IPS DF 4.7 (cell line): Measurements from ENCODE around the gene FANCE.
"Not testable (repeated sequence)": the region's sequence is repeated elsewhere in the genome, so short reads cannot be mapped to it uniquely, and the experiment has no call there.

Experiments used
- DNase-seq: peaks from one replicate; pipeline ENCODE4 v3.0.0-alpha.2; 2013; ENCODE audit warnings: low spot score; ENCODE audit errors: extremely low read depth

FANCE gene

GRCh38 chr6:35432291-35432690 lies 19.8 kb upstream of the FANCE start:
- DNase-seq: no peak

DNA sequence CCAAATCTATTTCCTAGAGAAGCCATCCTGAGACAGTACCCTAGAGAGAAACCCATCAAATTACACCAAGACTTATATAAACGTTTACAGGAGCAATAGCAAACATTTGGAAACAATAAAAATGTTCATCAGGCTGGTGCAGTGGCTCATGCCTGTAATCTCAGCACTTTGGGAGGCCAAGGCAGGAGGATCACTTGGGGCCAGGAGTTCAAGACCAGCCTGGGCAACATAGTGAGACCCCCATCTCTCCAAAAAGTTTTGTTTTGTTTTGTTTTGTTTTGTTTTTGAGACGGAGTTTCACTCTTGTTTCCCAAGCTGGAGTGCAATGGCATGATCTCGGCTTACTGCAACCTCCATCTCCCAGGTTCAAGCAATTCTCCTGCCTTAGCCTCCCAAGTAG lies 19.4 kb upstream of the FANCE start:
- DNase-seq: not testable (repeated sequence)

GRCh38 chr6:35435074-35435837 lies 16.9 kb upstream of the FANCE start:
- no peak for DNase-seq

DNA sequence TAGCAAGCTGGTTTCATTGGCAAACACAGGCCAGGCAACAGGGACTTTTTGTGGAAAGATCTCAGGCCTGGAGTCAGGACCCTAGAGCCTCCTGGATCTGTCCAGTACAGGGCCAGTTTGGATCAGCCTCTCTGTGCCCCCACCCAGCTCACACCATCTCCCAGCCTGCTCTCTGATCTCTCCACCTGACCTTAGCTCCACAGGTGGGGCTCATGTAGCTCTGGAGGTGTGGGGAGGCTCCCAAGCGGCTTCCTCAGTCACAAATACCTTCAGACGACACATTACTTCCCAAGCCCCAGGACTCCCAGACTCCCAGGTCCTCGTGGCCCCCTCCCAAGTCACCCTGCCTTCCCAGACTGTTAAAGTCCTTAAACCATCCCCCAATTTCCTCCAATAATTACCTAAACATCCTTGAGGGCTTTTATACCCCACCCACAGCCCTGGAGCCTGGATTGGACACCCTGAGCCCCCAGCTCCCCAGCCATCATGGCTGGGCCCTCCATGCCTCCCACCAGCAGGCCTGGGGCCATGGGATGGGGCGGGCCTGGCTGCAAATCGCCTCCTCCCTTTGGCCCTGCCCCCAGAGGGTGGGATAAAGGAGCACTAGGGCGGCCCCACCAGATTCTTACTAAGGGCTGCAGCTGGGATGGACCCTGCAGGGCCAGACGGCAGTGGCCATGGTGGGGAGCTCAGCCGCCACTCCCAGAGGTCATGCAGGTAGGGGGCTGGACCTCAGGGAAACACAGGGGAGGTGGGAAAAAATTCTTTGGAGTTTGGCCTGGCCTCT lies 15.9 kb upstream of the FANCE start:
- no peak for DNase-seq

DNA sequence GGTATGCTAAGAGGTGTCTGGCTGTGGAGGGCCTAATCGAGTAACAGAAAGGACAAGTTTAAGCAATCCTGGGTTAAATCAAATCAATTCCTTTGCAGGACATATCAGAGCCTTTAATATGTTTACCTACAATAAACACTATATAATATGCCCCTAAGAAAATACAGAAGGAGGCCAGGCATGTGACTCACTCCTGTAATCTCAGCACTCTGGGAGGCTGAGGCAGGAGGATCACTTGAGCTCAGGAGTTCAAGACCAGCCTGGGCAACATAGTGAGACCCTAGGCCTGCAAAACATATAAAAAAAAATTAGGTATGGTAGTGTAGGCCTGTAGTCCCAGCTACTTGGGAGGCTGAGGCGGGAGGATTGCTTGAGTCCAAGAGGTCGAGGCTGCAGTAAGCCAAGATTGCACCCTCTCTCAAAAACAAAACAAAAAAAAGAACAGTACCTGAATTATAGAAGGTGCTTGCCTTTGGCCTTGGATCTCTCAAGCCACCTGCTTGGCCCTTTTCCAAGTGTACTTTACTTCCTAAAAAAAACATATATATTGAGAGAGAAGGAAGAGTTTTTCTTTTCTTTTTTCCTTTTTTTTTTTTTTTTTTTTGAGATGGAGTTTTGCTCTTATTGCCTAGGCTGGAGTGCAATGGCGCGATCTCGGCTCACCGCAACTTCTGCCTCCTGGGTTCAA lies 13.6 kb upstream of the FANCE start:
- not testable (repeated sequence) for DNase-seq

GRCh38 chr6:35439308-35439707 lies 12.8 kb upstream of the FANCE start:
- DNase-seq: no peak

DNA sequence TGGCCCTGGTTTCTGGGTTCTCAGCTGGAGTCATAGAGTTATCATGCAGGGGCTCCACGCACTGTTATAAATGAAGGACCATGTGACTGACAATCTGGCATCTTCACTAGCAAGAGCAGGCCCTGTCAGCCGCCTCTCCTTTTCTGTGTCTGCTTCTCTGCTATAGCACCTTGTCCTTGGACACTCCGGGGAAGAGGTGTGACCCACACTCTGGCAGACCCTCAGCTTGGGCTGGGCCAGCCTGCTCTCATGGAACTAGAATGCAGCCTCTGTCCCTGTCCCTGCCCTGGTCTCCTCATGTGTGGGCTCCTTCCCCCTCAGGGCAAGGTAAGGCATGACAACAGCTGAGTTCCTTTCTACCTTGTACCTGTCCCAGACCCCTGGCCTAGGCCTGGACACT lies 10.9 kb upstream of the FANCE start:
- DNase-seq: no peak

- no peak for DNase-seq
Measured at GRCh38 chr6:35441642-35442041, 10.5 kb upstream of the FANCE start.

GRCh38 chr6:35442693-35443092 lies 9.4 kb upstream of the FANCE start:
- DNase-seq: no peak

- DNase-seq: no peak
Measured at GRCh38 chr6:35443341-35444030, 8.7 kb upstream of the FANCE start.

DNA sequence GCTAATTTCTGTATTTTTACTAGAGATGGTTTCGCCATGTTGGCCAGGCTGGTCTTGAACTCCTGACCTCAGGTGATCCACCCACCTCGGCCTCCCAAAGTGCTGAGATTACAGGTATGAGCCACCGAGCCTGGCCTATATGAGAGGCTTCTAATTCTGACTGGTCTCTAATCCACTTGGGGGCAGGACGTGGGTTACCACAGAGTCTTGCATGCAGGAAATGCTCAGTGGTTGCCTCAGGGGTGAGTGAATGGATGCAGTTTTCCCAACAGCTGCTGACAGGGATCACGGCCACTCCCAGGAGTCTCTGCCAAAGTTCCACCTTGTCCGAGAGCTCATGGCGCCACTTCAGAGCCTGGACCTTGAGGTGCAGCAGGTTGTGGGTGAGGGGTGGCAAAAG lies 6.4 kb upstream of the FANCE start:
- no peak for DNase-seq

DNA sequence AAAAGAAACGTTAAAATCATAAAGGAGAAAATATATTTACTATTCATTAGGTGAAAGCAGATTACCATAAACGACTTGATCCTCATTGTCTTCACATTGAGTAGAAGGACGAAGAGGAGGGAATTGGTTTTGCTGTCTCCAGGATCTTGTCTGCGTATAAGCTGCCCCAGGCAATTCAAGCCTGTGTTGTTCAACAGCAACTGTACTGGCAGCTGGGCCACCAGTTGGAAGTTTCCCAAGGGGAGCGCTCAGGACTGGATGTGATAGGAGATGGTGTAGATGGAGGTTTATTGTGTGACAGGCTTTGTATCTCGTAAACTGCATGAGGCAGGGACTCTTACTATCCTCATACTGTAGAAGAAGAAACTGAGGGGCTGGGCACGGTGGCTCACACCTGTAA lies 3.9 kb upstream of the FANCE start:
- no peak for DNase-seq

GRCh38 chr6:35449287-35449881 lies 2.8 kb upstream of the FANCE start:
- no peak for DNase-seq

- no peak for DNase-seq
Measured at GRCh38 chr6:35451354-35452182, 570 bp upstream of the FANCE start.

- DNase-seq: no peak
Measured at GRCh38 chr6:35453236-35453635, 1.1 kb downstream of the FANCE start.

- no peak for DNase-seq
Measured at GRCh38 chr6:35454391-35455110, 2.4 kb downstream of the FANCE start.

DNA sequence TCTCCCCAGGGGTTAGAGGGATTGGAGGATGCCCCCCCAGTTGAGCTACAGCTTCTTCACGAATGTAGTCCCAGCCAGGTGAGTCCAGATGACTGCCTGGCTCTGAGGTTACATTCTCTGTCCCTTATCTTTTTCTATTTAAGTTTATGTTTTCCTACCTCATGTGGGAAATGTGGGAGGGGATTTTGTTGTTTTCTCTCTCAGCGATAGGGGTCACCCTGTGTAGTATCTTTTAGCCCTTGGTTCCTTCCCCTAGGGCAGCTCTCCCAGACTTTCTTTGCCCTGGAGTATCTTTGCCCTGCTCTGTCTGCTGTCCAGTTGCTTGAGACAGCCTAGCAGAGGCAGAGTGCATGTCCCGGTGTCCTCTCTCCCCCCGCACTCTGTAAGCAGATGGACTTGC lies 5.8 kb downstream of the FANCE start:
- no peak for DNase-seq

DNA sequence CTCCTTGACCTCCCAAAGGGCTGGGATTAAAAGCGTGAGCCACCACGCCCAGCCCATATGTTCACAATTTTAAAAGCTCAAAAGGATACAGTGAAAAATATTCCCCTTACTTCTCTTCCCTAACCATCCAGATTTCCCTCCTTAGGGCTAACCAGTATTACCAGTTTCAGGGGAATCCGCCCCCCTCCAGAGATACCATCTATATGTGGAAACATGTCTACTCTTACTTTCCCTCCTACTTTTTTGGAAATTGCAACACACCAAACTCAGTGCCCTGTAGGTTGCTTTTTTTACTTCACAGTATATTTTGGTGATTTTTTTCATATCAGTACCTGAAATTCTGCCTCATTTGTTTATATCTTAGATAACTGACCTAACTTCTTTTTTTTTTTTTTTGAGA lies 9.1 kb downstream of the FANCE start:
- no peak for DNase-seq

GRCh38 chr6:35463292-35463691 lies 11.2 kb downstream of the FANCE start:
- DNase-seq: no peak

DNA sequence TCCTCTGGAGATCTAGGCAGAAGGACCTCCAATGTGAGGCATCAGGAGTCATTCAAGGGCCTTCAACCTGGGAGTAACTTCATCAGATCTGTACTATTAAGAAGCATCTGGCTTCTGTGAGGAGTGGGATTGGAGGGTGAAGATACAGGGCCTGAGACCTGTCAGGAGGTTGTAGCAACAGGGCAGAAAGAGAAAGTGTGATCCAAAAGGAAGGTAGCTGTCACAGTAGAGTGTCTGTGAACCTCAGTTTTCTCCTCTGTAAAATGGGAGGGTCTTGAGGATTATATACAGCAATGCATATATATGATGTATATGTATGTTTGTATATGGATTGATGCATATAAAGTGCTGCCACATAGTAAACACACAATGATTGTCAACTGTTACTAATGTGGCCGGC lies 13.5 kb downstream of the FANCE start:
- no peak for DNase-seq
